Breast epithelium (tissue), 4 donors: ENCODE results near the gene FAM174B. TPM values are rescaled to one million over a fixed set of nuclear protein-coding genes. Genes with fewer than 3 reads are reported as not detected.

ENCODE experiments used
- DNase-seq, 2 donors: peaks; one replicate each; pipeline ENCODE4 v3.0.0-alpha.2; 2019; ENCODE audit warnings: low spot score in 2 of 2
- H3K27ac ChIP-seq, 2 donors: fragments of 200-600 bp; sonication (generic) in 1 of 2; one replicate each; pipeline ENCODE4 v1.5.1; 2016 to 2019; ENCODE audit warnings: mild to moderate bottlenecking in 1 of 2
- H3K27me3 ChIP-seq, 2 donors: fragments of 200-600 bp; sonication (generic) in 1 of 2; one replicate each; pipeline versions ENCODE4 v1.5.1 to v1.6.0; 2017 to 2019; ENCODE audit warnings: control low read depth in 1 of 2, mild to moderate bottlenecking in 1 of 2
- H3K36me3 ChIP-seq: fragments of 200-600 bp; one replicate; pipeline ENCODE4 v1.5.1; 2019
- H3K4me1 ChIP-seq, 2 donors: fragments of 200-600 bp; sonication (generic); one replicate each; pipeline ENCODE4 v1.5.1; 2016 to 2019; ENCODE audit warnings: control low read depth in 1 of 2
- H3K4me3 ChIP-seq, 3 donors: fragments of 200-600 bp; sonication (generic); 1 replicate in 2 of 3; 2 replicates in 1 of 3; pipeline ENCODE4 v1.5.1; 2016 to 2019; ENCODE audit warnings: mild to moderate bottlenecking in 3 of 3, moderate library complexity in 2 of 3
- H3K9me3 ChIP-seq, 2 donors: fragments of 200-600 bp; sonication (generic) in 1 of 2; one replicate each; pipeline ENCODE4 v1.5.1; 2016 to 2019; ENCODE audit warnings: control low read depth in 1 of 2
- CTCF ChIP-seq, 3 donors: fragments of 450-650 bp; IDR thresholded peaks; one replicate each; pipeline ENCODE4 v1.5.1; 2016 to 2017; ENCODE audit warnings: antibody characterized with exemption in 3 of 3, mild to moderate bottlenecking in 3 of 3, moderate library complexity in 3 of 3
- POLR2A ChIP-seq: fragments of 450-650 bp; IDR thresholded peaks from one replicate; pipeline ENCODE4 v1.6.1; 2016; ENCODE audit warnings: antibody characterized with exemption, mild to moderate bottlenecking, moderate library complexity
- POLR2AphosphoS5 ChIP-seq, 3 donors: sonication (generic); formaldehyde crosslinking; IDR thresholded peaks; one replicate each; pipeline ENCODE4 v1.6.1; 2017; ENCODE audit warnings: antibody characterized with exemption in 3 of 3
- intact Hi-C: fragments of 100-400 bp; cut with DNase I; formaldehyde crosslinking; loops from one replicate; pipeline ENCODE4 v1.15.1; 2023; ENCODE audit warnings: low total_unique reads
- total RNA-seq, 3 donors: library from RNA; depleted of rRNA; stranded (reverse); fragments of >200 nt; gene quantifications; one replicate each; pipeline ENCODE4 v1.1.0, GENCODE V29; 2016

The FAM174B gene
- total RNA-seq, 3 donors from 2014 or later, result 4.3 to 34.7 (median 20.6) TPM

GRCh38 chr15:92648190-92648875, 7.2 kb downstream of the FAM174B start:
- Histone ChIP-seq H3K4me3 (no peak overlapping the region), H3K36me3 (no peaks in the 10 kb centered on the region), H3K27ac (peak overlapping the region; percentile 23 to 32), H3K27me3 (no peaks in the 10 kb centered on the region), H3K4me1 (peaks cover 0 to 6% of the 10 kb centered on the region in 2 donors), H3K9me3 (no peaks in the 10 kb centered on the region)
- DNase-seq, result no peak
- no peak for TF ChIP-seq POLR2A
- intact Hi-C loops, result no loop called here

GRCh38 chr15:92647467-92648163, 8.0 kb downstream of the FAM174B start:
- peaks cover 0 to 6% of the 10 kb centered on the region in 2 donors for H3K4me1 ChIP-seq

DNA sequence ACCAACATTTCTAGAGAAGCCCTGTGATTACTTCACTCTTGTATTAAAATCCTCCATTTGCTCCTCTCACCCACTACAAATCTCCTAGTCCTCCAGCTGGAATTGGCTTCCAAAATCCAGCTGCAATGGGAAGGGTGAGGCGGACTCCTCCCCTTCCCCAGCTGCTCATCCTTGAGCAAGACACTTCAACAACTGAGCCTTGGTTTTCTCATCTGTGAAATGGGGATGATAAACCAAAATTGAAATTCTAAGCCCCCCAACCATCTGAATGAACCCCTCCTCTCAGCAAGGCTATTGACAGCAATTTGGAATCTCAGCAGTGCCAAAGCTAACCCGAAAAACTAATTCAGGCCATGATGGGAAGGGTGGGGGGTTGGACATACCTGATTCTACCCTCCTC, 9.4 kb downstream of the FAM174B start:
- no peaks in the 10 kb centered on the region for H3K36me3 ChIP-seq
- intact Hi-C loops, result no loop called here
- no peaks in the 10 kb centered on the region for H3K27me3 ChIP-seq
- peaks cover 0 to 6% of the 10 kb centered on the region in 2 donors for H3K4me1 ChIP-seq
- H3K9me3 ChIP-seq, result no peaks in the 10 kb centered on the region
- no peak for TF ChIP-seq CTCF (IDR thresholded peaks at IDR 0.05)
- TF ChIP-seq POLR2AphosphoS5 (IDR thresholded peaks at IDR 0.05), result no peak
- no peak for TF ChIP-seq POLR2A
- no peak overlapping the region for H3K4me3 ChIP-seq
- DNase-seq, result no peak
- peak overlapping the region; percentile 89 to 93 for H3K27ac ChIP-seq

More at GRCh38 chr15:92647467-92648163, 8.0 kb downstream of the FAM174B start:
- Histone ChIP-seq H3K4me3 (no peak overlapping the region), H3K36me3 (no peaks in the 10 kb centered on the region), H3K27ac (peak overlapping the region; percentile 32 to 89), H3K27me3 (no peaks in the 10 kb centered on the region), H3K9me3 (no peaks in the 10 kb centered on the region)
- no peak for TF ChIP-seq CTCF (IDR thresholded peaks at IDR 0.05)
- TF ChIP-seq POLR2AphosphoS5 (IDR thresholded peaks at IDR 0.05), result no peak
- TF ChIP-seq POLR2A, result no peak
- intact Hi-C loops, result no loop called here
- DNase-seq, result no peak

- Histone ChIP-seq H3K4me1 (peaks cover 0 to 6% of the 10 kb centered on the region in 2 donors), H3K27me3 (no peaks in the 10 kb centered on the region), H3K9me3 (no peaks in the 10 kb centered on the region), H3K27ac (peak overlapping the region; percentile 89 to 93), H3K36me3 (no peaks in the 10 kb centered on the region), H3K4me3 (peak overlapping the region in 1 of 3 donors; percentile 27)
- TF ChIP-seq POLR2AphosphoS5 (IDR thresholded peaks at IDR 0.05) (no peak), POLR2A (no peak), CTCF (IDR thresholded peaks at IDR 0.05) (no peak)
- DNase-seq, result no peak
- intact Hi-C loops, result no loop called here
These were observed 9.8 kb downstream of the FAM174B start for GRCh38 chr15:92645731-92646130.

DNA sequence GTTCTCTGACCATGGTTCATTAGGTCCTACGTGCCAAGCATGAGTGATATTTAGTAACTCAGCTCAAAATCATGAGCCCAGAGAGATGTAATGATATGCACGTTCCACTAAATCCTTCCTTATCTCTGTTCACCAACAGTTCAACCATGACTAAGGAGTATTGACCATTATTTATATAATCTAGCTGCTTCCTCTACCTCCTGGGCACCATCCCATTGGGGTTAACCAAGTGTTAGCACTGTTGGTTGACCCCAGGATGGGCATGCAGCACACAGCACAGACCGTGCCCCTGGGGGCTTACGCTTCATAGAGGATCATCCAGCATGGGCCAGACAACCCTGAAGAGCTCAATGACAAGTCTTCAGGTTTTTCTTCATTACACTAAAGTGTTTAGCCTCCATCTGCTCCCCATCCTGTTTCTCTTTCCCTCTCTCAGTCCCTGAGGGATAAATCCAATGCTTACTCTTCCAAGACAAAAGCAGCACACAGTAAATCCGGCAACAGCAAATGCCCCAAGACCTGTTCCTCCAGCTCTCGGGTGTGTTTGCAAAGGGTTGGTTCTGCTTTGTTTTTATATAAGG, 10.4 kb downstream of the FAM174B start:
- Histone ChIP-seq H3K4me1 (peaks cover 0 to 6% of the 10 kb centered on the region in 2 donors), H3K4me3 (peak overlapping the region in 1 of 3 donors; percentile 27), H3K9me3 (no peaks in the 10 kb centered on the region), H3K27me3 (no peaks in the 10 kb centered on the region), H3K36me3 (no peaks in the 10 kb centered on the region), H3K27ac (peak overlapping the region; percentile 89 to 93)
- intact Hi-C loops, result no loop called here
- DNase-seq, result peak in 1 of 2 donors; percentile 32
- no peak for TF ChIP-seq CTCF (IDR thresholded peaks at IDR 0.05)
- peak in 1 of 3 donors; percentile 20 for TF ChIP-seq POLR2AphosphoS5 (IDR thresholded peaks at IDR 0.05)
